Measurements from ENCODE around the gene CTIF.

Gene CTIF

DNA sequence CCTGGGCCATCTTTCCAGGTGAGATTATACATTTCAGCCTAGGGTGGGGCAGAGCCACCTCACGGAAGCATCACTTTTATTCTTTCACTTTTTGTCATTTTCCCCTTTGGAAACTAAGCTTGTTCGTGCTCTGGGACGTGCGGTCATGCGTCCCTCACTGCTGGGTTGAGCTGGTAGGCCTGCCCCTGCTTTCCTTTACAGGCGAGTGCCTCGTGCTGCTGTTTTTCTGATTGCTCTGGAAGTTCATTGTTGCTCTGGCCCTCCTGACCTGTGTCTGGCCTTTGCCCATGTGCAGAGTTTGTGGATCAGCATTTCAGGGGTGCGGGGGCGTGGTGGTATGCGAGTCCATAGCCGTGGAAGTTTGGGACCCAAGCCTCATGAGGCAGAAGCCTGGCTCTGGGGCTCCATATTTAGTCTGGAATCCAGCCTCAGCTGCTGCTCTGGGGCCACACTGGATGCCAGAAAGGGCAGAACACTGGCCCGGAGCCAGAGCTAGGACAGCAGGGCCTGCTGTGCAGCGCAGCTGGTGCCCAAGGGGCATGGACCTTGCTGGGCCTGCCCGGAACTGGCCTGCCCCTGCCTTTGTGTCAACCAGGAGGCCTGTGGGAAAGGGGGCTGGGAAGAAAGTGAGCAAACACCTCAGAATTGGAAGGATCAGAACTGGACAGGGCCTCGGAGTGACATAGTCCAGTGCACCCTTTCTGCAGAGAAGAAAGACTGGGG is 51.1 kb downstream of the CTIF start:
- Histone ChIP-seq H3K4me1 (ENCODE audit: low read length) (no peaks in the 10 kb centered on the region), H3K4me2 (ENCODE audit: low read depth, low read length) (no peak overlapping the region), H3K9me2 (replicated peaks; ENCODE audit: insufficient read depth, low read length) (no peaks in the 10 kb centered on the region), H4K20me1 (ENCODE audit: insufficient read depth, low read length) (no peaks in the 10 kb centered on the region), H3K9ac (ENCODE audit: low read length) (no peak overlapping the region), H3K27ac (ENCODE audit: low read length) (no peak overlapping the region), H3F3A (ENCODE audit: insufficient read depth, low read length) (no peaks in the 10 kb centered on the region), H3K36me3 (replicated peaks; ENCODE audit: insufficient read depth, low read length) (no peaks in the 10 kb centered on the region), H3K27me3 (replicated peaks; ENCODE audit: insufficient read depth, low read length) (no peaks in the 10 kb centered on the region), H3K9me3 (replicated peaks; ENCODE audit: insufficient read depth, low read length) (no peaks in the 10 kb centered on the region), H2AFZ (ENCODE audit: low read length) (no peak overlapping the region), H3K4me3 (ENCODE audit: low read length) (no peak overlapping the region), H3K79me2 (ENCODE audit: low read length) (no peaks in the 10 kb centered on the region)
- no peak for DNase-seq
- TF ChIP-seq EZH2phosphoT487 (IDR thresholded peaks at IDR 0.05; ENCODE audit: low read length) = no peak
- TF ChIP-seq EZH2 (optimal IDR thresholded peaks at IDR 0.05; ENCODE audit: low read depth, low read length) = no peak
- TF ChIP-seq, protein P1, sequence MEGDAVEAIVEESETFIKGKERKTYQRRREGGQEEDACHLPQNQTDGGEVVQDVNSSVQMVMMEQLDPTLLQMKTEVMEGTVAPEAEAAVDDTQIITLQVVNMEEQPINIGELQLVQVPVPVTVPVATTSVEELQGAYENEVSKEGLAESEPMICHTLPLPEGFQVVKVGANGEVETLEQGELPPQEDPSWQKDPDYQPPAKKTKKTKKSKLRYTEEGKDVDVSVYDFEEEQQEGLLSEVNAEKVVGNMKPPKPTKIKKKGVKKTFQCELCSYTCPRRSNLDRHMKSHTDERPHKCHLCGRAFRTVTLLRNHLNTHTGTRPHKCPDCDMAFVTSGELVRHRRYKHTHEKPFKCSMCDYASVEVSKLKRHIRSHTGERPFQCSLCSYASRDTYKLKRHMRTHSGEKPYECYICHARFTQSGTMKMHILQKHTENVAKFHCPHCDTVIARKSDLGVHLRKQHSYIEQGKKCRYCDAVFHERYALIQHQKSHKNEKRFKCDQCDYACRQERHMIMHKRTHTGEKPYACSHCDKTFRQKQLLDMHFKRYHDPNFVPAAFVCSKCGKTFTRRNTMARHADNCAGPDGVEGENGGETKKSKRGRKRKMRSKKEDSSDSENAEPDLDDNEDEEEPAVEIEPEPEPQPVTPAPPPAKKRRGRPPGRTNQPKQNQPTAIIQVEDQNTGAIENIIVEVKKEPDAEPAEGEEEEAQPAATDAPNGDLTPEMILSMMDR (IDR thresholded peaks at IDR 0.05; ENCODE audit: low read length) = no peak

- H3K9me2 ChIP-seq (replicated peaks; ENCODE audit: insufficient read depth, low read length) = no peaks in the 10 kb centered on the region
- no peaks in the 10 kb centered on the region for H3K36me3 ChIP-seq (replicated peaks; ENCODE audit: insufficient read depth, low read length)
- no peak overlapping the region for H3K27ac ChIP-seq (ENCODE audit: low read length)
- H3K79me2 ChIP-seq (ENCODE audit: low read length) = no peaks in the 10 kb centered on the region
- H2AFZ ChIP-seq (ENCODE audit: low read length) = no peak overlapping the region
- no peaks in the 10 kb centered on the region for H3K27me3 ChIP-seq (replicated peaks; ENCODE audit: insufficient read depth, low read length)
- H3K9me3 ChIP-seq (replicated peaks; ENCODE audit: insufficient read depth, low read length) = no peaks in the 10 kb centered on the region
- no peak overlapping the region for H3K4me2 ChIP-seq (ENCODE audit: low read depth, low read length)
- no peak overlapping the region for H3K4me3 ChIP-seq (ENCODE audit: low read length)
- TF ChIP-seq, protein P1 (IDR thresholded peaks at IDR 0.05; ENCODE audit: low read length) = no peak
- TF ChIP-seq EZH2phosphoT487 (IDR thresholded peaks at IDR 0.05; ENCODE audit: low read length) (no peak), EZH2 (optimal IDR thresholded peaks at IDR 0.05; ENCODE audit: low read depth, low read length) (no peak)
- H4K20me1 ChIP-seq (ENCODE audit: insufficient read depth, low read length) = no peaks in the 10 kb centered on the region
- H3K4me1 ChIP-seq (ENCODE audit: low read length) = no peaks in the 10 kb centered on the region
- no peaks in the 10 kb centered on the region for H3F3A ChIP-seq (ENCODE audit: insufficient read depth, low read length)
- H3K9ac ChIP-seq (ENCODE audit: low read length) = no peak overlapping the region
- DNase-seq = no peak
These were observed 51.8 kb downstream of the CTIF start for GRCh38 chr18:48590678-48591077.

DNA sequence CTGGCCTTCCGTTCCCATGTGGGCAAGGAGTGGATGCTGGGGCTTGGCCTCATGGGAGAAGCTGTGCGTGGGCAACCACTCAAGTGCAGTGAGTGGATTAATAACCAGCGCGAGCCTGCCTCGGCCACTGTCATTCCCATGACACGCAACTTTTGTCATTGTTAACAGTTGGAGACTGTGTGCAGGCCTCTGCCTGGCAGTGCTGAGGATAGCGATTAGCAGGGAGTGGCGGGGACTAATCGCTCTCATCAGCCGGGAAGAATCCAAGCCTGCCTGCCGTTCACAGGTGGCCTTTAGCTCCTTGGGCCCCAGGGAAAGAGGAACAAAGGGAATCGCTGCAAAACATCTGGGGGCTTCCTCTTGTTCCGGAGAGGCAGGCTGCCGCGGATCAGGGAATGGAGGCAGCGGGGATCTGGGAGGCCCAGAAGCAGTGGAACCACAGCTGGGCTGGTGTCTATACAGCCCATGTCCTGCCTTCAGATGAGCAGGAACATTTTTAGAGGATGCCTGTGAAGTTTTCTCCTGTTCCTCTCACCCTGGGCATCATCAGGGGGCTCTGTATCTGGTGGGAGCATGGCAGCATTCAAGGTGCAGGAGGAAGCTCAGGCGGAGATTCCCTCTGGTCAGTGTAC is 53.8 kb downstream of the CTIF start:
- no peak overlapping the region for H3K9ac ChIP-seq (ENCODE audit: low read length)
- TF ChIP-seq EZH2 (optimal IDR thresholded peaks at IDR 0.05; ENCODE audit: low read depth, low read length) (no peak), EZH2phosphoT487 (IDR thresholded peaks at IDR 0.05; ENCODE audit: low read length) (no peak)
- TF ChIP-seq, protein P1 (IDR thresholded peaks at IDR 0.05; ENCODE audit: low read length) = no peak
- DNase-seq = no peak
- H2AFZ ChIP-seq (ENCODE audit: low read length) = no peak overlapping the region
- H4K20me1 ChIP-seq (ENCODE audit: insufficient read depth, low read length) = no peaks in the 10 kb centered on the region
- no peak overlapping the region for H3K27ac ChIP-seq (ENCODE audit: low read length)
- no peak overlapping the region for H3K4me2 ChIP-seq (ENCODE audit: low read depth, low read length)
- no peaks in the 10 kb centered on the region for H3K27me3 ChIP-seq (replicated peaks; ENCODE audit: insufficient read depth, low read length)
- no peaks in the 10 kb centered on the region for H3K4me1 ChIP-seq (ENCODE audit: low read length)
- no peaks in the 10 kb centered on the region for H3K9me2 ChIP-seq (replicated peaks; ENCODE audit: insufficient read depth, low read length)
- H3K36me3 ChIP-seq (replicated peaks; ENCODE audit: insufficient read depth, low read length) = no peaks in the 10 kb centered on the region
- H3K79me2 ChIP-seq (ENCODE audit: low read length) = no peaks in the 10 kb centered on the region
- no peaks in the 10 kb centered on the region for H3F3A ChIP-seq (ENCODE audit: insufficient read depth, low read length)
- H3K9me3 ChIP-seq (replicated peaks; ENCODE audit: insufficient read depth, low read length) = no peaks in the 10 kb centered on the region
- no peak overlapping the region for H3K4me3 ChIP-seq (ENCODE audit: low read length)

Measured in MM.1S (cell line).